Hematopoietic multipotent progenitor cell treated with erythropoietin and hydrocortisone succinate and interleukin-3 and kit ligand, for 15 days (in vitro differentiated cells): ENCODE data around the gene XPO6.

Source experiments
- DNase-seq: peaks from one replicate; pipeline ENCODE4 v3.0.0-alpha.2; 2015; ENCODE audit warnings: low spot score

The XPO6 gene

DNA sequence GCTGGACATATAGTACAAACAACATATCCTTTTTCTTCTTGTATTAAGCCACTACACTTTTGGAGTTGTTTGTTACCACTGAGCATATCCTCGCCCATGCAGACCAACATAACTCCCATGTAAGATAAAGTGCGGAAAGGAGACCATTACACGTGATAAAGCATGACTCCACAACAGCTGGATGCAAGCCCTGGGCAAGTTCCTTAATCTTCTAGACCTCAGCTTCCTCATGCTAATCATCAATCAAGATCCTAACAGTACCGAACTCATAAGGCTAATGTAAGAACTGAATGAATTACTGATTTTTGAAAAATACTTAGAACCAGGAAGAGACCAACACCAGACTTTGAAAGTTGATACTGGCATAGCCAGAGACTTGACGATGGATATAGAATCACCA lies 101.3 kb downstream of the XPO6 start:
- peak; percentile 20 for DNase-seq

DNA sequence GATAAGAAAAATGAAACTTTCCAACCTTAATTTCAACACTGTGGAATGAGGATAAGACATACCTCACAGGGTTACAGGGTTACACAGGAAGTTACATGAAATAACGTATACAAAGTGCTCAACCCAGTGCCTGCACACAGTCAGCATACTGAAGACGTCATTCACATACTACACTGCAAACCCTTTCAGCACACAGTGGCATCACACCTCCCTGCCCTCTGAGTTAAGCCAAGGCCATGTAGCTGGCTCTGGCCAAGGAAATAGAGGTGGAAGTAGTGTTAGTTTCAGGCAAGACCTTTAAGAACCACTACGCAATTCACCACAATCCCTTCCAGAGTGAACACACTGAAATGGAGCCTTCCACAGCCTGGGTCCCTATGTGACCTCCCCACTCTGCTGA lies 101.7 kb downstream of the XPO6 start:
- no peak for DNase-seq

DNA sequence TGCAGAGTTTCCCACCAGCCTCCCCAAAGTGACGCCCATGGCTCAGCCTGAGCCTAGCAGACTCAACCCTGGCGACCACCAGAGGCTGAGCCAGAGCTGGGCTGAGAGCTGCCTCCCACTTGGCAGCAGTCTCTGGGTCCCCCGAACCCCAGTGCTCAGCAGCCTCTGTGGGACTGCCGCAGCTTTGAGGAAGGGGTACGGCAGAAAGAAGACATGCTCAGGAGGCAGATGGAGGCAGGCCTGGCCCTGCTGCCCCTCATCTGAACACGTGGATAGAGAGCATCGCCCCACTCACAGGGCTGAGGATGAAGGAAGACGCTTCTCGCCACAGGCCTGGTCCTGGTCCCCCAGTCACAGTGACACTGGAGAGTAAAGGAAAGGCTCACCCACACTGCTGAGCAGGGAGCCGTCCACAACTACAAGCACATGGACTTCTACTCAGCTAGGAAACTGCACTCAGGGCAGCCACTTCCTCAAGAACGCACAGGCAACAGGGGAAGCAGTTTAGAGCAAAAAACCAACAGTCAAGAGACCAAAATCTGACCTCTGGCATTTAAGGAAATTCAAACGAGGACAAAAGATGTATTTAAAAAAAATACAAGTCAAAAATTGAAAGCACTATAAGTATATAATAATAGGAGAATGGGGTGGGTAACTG lies 103.0 kb downstream of the XPO6 start:
- DNase-seq: no peak

DNA sequence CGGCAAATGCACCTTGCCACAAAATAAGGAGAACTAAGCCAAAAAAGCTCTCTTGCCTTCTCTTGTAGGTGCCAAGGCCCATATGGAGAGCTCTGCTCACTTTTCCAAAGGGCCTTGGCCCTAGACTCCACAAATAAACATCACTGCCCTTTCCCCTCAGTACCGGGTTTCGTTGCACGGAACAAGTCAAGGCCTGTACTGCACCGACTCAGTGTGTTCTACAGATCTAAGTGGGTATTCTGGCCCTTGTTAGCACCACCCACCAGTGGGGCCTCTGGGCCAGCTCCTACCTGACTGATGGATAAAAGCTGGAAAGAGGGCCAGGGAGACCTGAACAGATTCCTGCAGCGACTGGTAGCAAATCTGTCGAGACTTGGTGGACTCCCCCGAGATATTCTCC lies 104.5 kb downstream of the XPO6 start:
- no peak for DNase-seq

DNA sequence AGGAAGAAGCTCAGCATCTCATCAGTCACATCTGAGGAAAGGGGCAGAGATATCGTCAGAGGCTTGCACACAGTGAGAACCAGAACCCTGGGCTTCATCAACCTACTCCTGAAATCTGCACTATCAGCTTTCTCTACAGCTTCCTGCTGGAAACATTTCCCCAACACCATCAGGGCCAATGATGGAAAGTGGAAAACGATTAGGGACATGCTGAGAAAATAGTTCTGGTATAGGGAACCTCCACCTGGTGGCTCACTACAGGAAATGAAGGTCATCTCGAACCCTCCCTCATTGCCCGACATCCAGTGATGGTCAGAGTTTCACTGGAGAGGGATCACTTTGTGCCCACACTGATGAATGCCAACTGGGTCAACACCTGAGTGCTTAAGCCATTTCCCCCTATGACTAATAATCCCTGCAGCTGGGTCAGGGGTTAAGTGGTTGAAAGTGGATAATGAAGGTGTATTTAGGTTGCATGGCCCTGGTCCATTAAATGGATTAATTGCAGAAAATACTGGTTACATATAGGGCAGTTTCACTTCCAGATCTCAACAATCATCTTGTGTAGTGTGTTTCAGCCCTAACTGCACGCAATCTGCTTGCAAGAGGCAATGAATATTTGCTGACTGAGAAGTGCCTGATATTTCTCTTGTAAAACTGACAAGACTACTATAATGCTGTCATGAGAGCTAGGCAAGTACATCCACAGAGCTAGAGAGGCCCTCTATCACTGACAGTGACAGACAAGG lies 105.1 kb downstream of the XPO6 start:
- DNase-seq: no peak

DNA sequence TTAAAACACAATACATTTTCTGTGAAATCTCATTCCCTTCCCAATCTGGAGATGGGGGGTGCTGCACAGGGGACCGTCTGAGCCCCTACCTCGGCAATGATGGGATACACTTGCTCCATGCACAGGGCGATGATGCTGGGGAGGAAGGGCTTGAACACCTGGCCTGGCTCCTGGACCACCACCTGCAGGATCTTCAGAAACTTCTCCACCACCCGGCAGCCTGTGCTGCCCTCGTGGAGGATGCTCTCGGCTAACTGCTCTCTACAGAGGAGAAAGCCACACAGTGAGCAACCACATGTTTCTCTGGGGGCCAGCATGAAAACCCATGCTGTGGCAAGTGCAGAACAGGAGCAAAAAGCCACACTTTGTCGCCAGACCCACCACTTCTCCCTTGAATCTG lies 105.8 kb downstream of the XPO6 start:
- DNase-seq: no peak

DNA sequence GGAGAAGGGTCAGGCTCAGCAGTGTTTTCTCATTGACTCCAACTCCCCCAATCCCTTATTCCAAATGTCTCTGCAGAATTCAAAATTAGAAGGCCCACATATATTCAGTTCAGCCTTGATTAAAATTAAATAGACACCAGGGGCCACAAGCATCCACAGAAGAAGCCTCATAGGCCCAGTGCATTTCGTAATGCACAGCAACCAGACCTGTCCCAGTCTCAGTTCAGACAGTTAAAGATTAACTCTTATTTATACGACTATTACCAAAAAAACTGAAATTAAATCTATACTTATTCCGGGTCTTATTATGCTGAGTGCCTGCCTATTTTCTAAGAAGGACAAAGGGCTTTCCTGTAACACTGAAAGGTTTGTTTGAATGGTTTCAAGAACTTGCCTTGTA lies 106.5 kb downstream of the XPO6 start:
- DNase-seq: no peak

DNA sequence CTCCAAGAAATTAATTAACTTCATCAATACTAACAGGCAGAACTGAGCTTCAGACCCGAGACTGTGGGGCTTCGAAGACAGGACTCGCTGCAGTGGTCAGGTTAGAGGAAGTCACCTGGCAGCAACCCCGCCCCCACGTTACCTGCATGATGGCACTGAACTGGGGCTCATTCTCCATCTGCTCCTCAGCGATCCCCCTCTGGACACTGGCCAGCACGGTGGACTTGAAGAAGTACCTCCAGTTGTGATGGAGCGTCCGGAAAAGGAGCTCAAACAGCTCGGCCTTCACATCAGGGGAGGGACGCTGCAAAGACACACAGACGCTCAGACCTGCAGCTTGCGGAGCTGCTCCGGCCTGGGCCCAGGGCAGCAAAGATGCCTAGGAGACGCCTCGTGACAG lies 107.4 kb downstream of the XPO6 start:
- DNase-seq: no peak

DNA sequence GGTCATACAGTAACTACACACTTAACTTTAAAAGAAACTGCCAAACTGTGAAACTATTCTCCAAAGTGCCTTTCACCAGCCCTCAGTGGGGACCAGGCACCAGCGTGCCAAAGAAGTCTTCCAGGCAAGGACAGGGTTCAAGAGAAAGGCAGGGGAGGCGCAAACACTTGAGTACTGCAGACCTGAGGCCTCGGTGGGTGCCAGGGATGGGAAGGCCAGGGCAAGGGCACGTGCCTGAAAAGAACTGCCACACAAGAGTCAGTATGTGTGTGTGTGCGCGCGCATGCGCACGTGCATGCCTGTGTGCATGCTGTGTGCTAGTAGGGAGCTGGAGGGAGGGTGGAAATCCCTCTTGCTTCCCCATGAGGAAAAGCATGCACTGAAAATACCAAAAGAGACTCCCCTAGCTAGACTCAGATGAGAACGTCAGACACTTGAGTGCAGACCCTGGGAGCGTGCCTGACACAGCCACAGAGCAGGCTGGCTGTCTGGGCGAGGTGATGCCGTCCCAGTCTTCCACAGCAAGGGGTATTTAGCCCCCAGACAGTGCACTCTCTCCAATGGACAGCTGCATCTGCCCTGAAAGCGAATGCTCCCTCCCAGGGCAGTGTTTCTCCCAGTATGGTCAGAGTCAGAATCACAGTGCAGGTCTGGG lies 108.1 kb downstream of the XPO6 start:
- DNase-seq: no peak

DNA sequence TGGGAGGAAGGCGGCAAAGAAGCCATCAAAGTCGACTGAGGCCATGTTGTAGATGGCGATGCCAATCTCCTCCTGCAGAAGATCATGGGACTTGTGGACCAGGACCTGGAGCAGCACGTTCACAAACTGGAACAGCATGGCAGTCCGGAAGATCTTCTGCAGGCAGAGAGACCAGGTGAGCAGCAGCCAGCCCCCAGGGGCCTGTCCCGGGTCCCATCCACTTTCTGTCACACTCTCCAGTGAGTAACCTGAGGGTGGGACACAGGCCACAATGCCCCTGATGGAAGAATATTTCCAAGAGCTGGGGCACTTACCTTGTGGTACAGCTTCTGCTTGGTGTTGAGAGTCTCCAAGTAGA lies 110.3 kb downstream of the XPO6 start:
- DNase-seq: no peak

DNA sequence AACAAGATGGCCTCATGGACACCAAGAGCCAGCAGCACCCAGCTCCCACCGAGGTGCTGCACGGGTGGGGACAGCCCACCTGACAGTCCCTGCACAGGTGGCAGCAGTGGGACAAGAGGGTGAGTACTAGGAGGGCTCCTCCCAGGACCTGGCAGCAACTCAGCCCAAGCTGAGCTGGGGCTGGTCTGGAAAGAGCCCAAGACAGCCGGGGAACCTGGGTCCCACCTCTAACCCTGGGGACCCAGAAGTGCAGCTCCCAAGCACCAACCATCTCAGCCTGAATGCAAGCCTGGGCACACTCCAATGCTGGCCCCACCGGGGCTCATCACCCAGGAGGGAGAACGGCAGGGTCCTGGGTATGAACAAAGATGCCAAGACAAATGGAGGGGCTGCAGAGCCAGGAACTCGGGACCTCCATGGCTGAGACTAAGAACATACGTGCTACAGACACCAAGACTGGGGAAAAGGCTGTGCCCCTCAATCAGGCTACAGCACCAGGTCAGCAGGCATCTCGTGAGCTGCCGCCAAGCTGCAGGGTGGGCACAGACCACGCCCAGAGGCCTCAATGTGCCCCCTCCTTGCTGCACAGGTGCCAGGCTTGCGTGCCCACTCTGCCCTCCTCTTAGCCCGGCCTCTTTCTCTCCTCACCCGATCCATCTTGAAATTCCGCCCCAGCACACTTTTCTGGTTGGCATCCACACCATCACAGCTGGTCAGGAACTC lies 110.8 kb downstream of the XPO6 start:
- no peak for DNase-seq

DNA sequence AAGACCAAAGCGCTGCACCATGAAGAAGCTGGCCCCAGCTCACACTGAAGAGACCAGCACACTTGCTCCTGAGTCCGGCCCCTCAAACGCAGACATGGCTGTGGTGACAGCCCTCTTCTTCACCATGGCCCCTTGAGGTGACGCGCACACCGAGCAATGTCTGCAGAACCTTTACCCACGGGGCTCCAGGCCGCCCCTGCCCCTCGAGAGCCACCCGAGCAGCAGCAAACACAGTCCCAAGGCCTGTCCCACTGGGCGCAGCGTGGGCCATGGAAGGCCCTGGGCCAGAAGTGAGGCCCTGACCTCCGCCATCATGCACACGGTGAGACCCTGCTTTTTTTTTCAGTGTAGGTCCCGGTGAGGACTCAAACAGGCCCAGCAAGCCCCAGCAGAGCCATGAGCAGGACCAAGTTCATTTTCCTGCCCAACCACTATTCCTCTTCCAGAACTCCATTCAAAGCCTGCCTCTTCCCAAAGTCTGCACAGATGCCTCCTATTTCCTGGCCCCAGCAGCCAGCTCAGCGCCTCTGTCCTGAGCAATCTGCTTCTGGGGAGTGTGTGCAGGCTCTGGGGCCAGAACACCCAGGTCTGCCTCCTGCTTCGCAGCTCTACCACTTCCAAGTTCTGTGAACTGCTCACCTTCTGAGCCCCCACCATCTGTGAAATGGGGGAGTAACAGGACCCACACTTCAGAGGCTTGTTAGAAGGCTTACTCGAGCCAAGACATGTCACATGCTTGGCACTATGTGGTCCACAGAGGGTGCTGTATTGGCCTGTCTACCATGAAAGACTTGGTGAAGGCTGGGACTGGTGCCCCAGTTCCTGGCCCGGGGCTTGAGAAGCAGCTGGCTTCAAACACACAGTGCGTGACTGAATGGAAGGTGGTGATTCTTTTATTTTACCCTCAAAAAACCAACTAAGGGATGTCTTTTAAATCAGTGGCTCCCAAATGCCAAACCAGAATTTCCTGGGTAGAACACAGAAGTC lies 112.5 kb downstream of the XPO6 start:
- no peak for DNase-seq

DNA sequence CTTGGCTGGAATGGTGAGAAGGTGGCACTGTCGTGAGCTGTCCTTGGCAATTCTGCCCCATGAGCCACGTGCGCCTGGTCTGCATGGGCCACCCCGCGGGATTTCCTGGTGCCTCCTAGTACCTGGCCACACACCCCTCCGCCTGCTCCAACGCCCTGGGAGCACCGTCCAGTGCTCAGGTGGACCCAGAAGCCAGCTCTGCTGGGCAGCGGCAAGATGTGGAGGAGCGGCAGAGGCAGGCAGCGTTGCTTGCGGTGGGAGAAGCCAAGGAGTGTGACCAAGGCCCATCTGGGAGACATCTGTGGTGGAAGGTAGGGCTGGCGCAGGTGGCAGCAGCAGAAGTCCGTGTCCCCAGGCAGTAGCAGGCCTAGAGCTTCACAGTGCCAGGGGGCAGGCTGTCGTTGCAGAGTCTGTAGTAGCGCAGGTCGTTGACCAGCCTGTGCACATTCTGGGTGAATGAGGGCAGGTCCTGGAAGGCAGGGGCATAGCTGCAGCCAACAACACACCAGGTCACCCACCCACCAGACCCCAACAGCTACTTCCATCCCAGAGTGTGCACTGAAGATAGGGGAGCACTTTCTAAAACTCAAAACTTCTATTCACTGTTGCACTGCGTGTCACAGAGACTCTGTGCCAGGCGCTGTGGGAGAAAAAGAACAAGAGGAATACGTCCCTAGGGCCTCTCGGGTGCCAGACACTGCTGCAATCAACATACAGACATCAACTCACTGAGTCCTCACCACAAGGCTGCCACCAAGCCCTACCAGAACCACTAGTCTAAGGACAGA lies 113.4 kb downstream of the XPO6 start:
- no peak for DNase-seq

DNA sequence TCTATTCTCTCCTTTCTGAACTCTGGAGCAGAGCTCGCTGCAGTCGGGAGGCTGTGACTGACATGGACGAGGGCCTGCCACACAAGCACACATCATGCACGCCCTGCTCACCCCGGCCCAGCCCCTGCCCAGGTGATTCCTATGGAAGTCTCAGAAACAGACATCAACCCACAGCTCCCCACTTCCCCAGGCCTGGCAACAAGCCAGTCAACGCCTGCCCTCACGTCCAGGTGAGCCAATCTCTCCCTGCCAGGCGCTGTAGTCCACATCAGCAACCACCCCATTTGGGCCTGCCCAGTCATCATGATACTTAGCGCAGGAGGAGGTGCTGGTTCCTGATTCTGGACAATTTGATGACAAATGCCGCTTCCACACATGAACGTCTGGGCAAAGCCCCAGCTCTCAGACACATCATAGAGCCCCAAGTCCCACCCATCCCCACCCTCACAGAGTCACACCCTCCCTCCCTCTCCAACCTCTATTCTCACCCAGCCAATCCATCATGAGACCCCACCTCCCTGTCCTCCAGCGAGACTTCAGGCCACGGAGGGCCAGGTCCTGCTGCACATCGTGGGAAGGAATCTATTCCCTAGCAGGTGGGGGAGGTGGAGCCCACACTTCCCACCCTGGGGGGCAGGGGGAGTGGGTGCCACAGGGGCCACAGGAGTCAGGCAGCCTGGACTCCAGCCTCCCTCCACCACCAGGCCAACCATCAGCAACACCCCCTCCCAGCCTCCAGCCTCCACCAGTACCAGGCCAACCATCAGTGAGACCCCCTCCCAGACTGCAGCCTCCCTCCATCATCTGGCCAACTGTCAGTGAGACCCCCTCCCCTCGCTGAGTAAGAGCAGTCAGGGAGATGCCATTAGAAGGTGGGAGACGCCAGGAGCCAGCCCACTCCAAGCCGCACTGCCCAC lies 114.5 kb downstream of the XPO6 start:
- no peak for DNase-seq

DNA sequence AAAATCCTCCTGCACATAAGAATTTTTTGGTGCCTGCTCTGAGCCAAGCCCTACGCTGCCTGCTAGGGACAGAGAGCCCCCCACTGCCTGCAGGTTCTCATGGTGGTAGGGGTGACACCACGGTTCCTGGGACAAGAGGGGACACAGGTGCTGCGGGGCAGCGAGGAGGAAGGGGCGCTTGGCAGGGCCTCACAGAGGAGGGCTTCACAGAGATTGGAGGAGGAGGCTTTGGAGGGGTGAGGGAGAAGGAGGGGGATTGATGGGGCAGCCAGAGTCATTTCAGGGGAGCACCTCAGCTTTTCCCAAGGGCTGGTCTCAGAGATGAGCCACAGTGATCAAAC lies 118.4 kb downstream of the XPO6 start:
- no peak for DNase-seq

DNA sequence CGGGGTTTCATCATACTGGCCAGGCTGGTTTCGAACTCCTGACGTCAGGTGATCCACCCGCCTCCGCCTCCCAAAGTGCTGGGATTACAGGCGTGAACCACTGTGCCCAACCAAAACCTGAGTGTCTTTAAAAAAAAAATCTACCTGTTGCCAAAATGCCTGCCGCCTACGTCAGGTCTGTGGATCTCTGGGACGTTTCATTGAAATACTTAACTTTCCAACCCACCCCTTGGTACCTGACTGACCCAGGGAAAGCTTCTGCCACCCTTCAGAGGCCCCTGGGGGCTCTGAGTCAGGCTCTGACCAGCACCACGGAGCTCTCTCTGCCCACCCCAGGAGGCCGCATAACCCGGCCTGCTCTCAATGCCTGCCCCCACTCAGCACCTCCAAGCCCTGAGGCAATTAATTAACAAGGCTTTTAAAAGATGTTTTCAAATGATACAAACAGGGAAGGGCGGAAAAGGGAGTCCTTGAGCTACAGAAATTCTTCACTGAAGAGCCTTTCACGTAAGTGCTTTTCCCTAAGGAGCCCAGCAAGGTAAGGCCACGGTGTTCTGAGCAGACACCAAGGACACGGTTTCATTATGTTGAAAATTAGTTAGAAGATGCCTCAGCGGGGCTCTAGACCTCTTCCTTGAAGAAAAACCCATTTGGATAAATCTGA lies 118.9 kb downstream of the XPO6 start:
- no peak for DNase-seq

DNA sequence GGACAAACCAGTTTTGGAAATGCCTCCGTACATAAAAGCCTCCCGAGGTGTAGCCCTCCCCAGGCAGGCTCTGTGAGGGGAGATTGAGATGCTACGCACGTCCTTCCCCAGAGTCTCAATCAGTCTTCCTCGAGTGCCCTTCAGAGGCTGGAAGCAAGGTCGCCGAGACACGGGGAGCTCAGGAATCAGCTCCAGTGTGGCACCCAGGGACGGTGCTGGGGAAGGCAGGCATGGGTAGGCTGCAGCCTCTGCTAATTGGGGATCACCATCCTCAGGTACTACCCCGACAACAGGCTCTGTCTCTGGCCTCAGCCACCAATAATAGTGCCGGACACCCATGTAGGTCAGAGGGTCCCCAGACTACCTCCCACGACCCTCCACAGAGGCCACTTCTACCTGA lies 120.1 kb downstream of the XPO6 start:
- DNase-seq: no peak

DNA sequence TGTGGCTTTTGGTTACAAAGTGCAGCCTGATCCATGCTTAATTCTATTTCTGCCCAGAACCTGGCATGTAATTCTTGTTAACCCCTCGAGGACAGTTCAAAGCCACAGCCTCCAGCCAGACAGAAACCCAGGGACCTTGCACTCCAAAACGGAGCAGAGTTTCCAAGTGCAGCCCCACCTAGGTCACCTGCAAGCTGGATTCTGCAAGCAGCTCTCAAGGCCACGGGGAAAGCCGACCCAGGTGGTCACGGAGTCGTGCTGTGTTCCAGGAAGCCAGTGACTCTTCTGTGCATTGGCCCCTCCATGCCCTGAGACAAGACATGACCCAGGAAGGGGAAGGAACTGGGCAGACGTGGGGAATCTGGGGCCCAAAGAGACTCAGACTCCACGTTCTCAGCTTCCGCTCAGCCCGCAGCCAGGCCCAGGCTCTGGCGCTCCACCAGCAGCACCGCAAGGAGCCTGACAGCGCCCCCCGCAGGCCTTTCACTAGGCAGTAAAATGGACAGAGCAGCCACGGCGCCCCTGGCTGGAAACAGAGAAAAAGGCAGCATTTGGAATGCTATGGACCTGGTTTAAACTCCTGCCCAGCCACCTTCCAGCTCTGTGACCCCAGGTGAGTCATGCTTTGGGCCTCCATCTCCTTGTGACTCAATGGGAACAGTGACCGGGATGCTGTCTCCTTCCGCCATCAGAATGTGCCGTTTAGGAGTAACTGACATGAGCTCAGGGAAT lies 121.0 kb downstream of the XPO6 start:
- no peak for DNase-seq

DNA sequence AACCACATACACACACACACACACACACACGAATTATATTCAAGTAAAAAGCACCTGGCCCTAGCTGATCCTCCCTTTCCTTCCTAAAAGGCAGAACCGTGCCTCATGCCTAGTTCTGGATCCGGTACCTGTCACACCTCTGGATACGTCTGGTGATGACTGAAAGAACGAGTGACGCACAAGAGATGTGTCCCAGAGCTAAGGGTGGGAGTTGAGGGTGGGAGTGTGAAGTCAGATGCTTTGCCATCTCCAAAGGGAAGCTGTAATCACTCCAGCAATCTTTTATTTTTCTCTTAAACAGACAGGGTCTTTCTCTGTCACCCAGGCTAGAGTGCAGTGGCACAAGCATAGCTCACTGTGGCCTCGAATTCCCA lies 121.8 kb downstream of the XPO6 start:
- DNase-seq: no peak
